ENCODE measurements around the gene VTA1. TPM values are rescaled to one million over a fixed set of nuclear protein-coding genes. Genes with fewer than 3 reads are reported as not detected.

Gene VTA1
- total and polyA plus RNA-seq, 4 donors, result 17.3 to 33.2 (median 28.3) TPM

DNA sequence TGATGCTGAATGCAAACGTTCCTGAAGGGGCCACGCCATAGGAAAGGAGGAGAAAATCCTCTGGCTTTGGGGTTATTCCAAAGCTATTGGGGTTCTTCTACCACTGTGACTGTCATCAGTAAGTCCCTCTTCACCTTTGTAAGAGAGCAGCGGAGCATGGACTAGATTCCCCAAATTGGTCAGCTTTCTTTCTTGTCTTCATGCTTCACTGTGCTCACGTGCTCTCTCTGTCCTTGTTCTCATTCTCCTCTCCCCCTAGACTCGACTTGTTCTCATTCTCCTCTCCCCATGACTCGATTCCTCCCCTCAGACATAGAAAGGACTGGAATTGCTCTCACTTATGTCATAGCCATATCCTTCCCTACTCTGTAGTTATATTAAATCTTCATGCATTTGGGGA is 99.9 kb downstream of the VTA1 start:
- no peaks in the 10 kb centered on the region for H3K27me3 ChIP-seq (ENCODE audit: control insufficient read depth in 4 of 4, insufficient read depth in 4 of 4, low read length in 3 of 4)
- H3K36me3 ChIP-seq (ENCODE audit: control insufficient read depth in 4 of 4, insufficient read depth in 3 of 4, low read depth in 1 of 4, low read length in 3 of 4), result peaks cover 0 to 3% (median 0%) of the 10 kb centered on the region in 4 donors
- no peaks in the 10 kb centered on the region for H3K4me1 ChIP-seq (ENCODE audit: control insufficient read depth in 4 of 4, insufficient read depth in 4 of 4, low read length in 3 of 4)
- no peak for DNase-seq (ENCODE audit: low spot score)
- no peak overlapping the region for H3K4me3 ChIP-seq (ENCODE audit: low read depth in 1 of 3, low read length in 3 of 3)
- 89% methylated on average over 6 of the region's 6 CpGs for WGBS
- H3K27ac ChIP-seq (ENCODE audit: low read depth in 1 of 2, low read length in 2 of 2), result no peak overlapping the region
- no peaks in the 10 kb centered on the region for H3K9me3 ChIP-seq (ENCODE audit: control insufficient read depth in 4 of 4, low read length in 3 of 4)
- TF ChIP-seq ATF3 (IDR thresholded peaks at IDR 0.05) (no peak), TAF1 (conservative IDR thresholded peaks at IDR 0.05) (no peak), HNF4G (IDR thresholded peaks at IDR 0.05) (no peak), NR2F2 (IDR thresholded peaks at IDR 0.05) (no peak), GABPA (IDR thresholded peaks at IDR 0.05 in 1 of 2, conservative IDR thresholded peaks at IDR 0.05 in 1 of 2) (no peak), HNF4A (conservative IDR thresholded peaks at IDR 0.05) (no peak), RXRA (IDR thresholded peaks at IDR 0.05) (no peak), RAD21 (IDR thresholded peaks at IDR 0.05) (no peak), FOXA2 (IDR thresholded peaks at IDR 0.05) (no peak), REST (IDR thresholded peaks at IDR 0.05) (no peak), JUND (IDR thresholded peaks at IDR 0.05) (no peak), SP1 (IDR thresholded peaks at IDR 0.05) (no peak)
- TF ChIP-seq, protein P1, sequence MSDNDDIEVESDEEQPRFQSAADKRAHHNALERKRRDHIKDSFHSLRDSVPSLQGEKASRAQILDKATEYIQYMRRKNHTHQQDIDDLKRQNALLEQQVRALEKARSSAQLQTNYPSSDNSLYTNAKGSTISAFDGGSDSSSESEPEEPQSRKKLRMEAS (IDR thresholded peaks at IDR 0.05), result no peak
- TF ChIP-seq, protein P2, sequence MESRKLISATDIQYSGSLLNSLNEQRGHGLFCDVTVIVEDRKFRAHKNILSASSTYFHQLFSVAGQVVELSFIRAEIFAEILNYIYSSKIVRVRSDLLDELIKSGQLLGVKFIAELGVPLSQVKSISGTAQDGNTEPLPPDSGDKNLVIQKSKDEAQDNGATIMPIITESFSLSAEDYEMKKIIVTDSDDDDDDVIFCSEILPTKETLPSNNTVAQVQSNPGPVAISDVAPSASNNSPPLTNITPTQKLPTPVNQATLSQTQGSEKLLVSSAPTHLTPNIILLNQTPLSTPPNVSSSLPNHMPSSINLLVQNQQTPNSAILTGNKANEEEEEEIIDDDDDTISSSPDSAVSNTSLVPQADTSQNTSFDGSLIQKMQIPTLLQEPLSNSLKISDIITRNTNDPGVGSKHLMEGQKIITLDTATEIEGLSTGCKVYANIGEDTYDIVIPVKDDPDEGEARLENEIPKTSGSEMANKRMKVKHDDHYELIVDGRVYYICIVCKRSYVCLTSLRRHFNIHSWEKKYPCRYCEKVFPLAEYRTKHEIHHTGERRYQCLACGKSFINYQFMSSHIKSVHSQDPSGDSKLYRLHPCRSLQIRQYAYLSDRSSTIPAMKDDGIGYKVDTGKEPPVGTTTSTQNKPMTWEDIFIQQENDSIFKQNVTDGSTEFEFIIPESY (IDR thresholded peaks at IDR 0.05), result no peak
- no peak overlapping the region for H3K9ac ChIP-seq (ENCODE audit: low read depth in 1 of 2, low read length in 2 of 2)

- H3K9ac ChIP-seq (ENCODE audit: low read depth in 1 of 2, low read length in 2 of 2), result no peak overlapping the region
- no peak overlapping the region for H3K27ac ChIP-seq (ENCODE audit: low read depth in 1 of 2, low read length in 2 of 2)
- DNase-seq (ENCODE audit: low spot score), result no peak
- H3K36me3 ChIP-seq (ENCODE audit: control insufficient read depth in 4 of 4, insufficient read depth in 3 of 4, low read depth in 1 of 4, low read length in 3 of 4), result peaks cover 0 to 3% (median 0%) of the 10 kb centered on the region in 4 donors
- H3K4me1 ChIP-seq (ENCODE audit: control insufficient read depth in 4 of 4, insufficient read depth in 4 of 4, low read length in 3 of 4), result peaks cover 0 to under 1% (median 0%) of the 10 kb centered on the region in 4 donors
- H3K27me3 ChIP-seq (ENCODE audit: control insufficient read depth in 4 of 4, insufficient read depth in 4 of 4, low read length in 3 of 4), result no peaks in the 10 kb centered on the region
- no peak overlapping the region for H3K4me3 ChIP-seq (ENCODE audit: low read depth in 1 of 3, low read length in 3 of 3)
- H3K9me3 ChIP-seq (ENCODE audit: control insufficient read depth in 4 of 4, low read length in 3 of 4), result no peaks in the 10 kb centered on the region
- 53% methylated on average over 3 of the region's 3 CpGs for WGBS
- TF ChIP-seq TAF1 (conservative IDR thresholded peaks at IDR 0.05) (no peak), SP1 (IDR thresholded peaks at IDR 0.05) (no peak), FOXA1 (IDR thresholded peaks at IDR 0.05) (no peak), GABPA (IDR thresholded peaks at IDR 0.05 in 1 of 2, conservative IDR thresholded peaks at IDR 0.05 in 1 of 2) (no peak), REST (IDR thresholded peaks at IDR 0.05) (no peak), ATF3 (IDR thresholded peaks at IDR 0.05) (no peak), FOXA2 (IDR thresholded peaks at IDR 0.05) (no peak), EGR1 (IDR thresholded peaks at IDR 0.05; ENCODE audit: low read depth in 2 of 2) (no peak), YY1 (IDR thresholded peaks at IDR 0.05) (no peak), RXRA (IDR thresholded peaks at IDR 0.05) (no peak), JUND (IDR thresholded peaks at IDR 0.05) (no peak), NR2F2 (IDR thresholded peaks at IDR 0.05) (no peak), RAD21 (IDR thresholded peaks at IDR 0.05) (no peak)
- TF ChIP-seq, protein P1 (IDR thresholded peaks at IDR 0.05), result no peak
- TF ChIP-seq, protein P2 (IDR thresholded peaks at IDR 0.05), result no peak
Measured at GRCh38 chr6:142249266-142249665, 102.2 kb downstream of the VTA1 start.
